A549 treated with RU486 at 1 μM for 4 hours (cell line): ENCODE measurements around the gene GCAT. TPM values are rescaled to one million over a fixed set of nuclear protein-coding genes. Genes with fewer than 3 reads are reported as not detected.

Experiments used
- total RNA-seq: library from RNA; stranded (reverse); fragments of 200-300 nt; extraction: Qiagen RNA extraction; gene quantifications from 5 replicates; pipeline ENCODE4 v1.2.3, GENCODE V29; 2022; ENCODE audit warnings: low read depth

GCAT gene
- total RNA-seq, result 2.4 to 3.8 TPM (median 2.7 TPM) in 5 replicates

DNA sequence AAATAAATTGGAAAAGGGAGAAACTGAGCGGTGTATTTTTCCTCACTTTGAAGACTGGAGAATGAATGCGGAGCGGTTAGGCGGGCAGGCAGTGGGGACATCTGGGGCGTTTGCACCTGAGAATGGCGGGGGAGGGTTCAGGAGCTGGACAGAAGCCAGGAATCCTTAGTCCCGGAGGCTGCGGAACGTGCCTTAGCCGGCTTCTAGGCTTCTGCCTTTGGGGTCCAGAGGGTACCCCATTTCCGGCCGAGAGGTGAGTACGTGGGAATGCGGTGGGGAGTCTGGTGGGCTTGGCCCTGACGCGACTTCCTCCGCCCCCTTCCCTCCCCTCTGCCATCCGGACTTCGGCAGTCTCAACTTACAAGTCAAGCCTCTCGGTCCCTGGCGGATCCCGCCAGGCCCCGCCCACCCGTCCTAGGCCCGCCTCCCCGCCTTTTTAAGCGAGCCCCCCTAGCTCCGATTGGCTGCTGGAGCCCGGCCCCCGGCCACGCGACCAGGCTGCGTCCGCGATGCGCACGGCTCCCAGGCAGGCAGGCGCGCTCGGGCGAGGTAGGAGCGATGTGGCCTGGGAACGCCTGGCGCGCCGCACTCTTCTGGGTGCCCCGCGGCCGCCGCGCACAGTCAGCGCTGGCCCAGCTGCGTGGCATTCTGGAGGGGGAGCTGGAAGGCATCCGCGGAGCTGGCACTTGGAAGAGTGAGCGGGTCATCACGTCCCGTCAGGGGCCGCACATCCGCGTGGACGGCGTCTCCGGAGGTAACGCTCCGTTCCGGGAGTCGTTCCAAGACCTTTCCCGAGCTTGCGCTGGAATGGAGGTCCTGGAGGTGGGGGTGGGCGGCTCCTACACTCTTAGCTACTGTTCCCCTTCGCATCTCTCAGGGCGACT, at the start of gene GCAT:
Gene GCAT (plus strand): TSS at position 525 of the 884 bp plus-strand sequence. CDS start 34 bp downstream, at position 559.

DNA sequence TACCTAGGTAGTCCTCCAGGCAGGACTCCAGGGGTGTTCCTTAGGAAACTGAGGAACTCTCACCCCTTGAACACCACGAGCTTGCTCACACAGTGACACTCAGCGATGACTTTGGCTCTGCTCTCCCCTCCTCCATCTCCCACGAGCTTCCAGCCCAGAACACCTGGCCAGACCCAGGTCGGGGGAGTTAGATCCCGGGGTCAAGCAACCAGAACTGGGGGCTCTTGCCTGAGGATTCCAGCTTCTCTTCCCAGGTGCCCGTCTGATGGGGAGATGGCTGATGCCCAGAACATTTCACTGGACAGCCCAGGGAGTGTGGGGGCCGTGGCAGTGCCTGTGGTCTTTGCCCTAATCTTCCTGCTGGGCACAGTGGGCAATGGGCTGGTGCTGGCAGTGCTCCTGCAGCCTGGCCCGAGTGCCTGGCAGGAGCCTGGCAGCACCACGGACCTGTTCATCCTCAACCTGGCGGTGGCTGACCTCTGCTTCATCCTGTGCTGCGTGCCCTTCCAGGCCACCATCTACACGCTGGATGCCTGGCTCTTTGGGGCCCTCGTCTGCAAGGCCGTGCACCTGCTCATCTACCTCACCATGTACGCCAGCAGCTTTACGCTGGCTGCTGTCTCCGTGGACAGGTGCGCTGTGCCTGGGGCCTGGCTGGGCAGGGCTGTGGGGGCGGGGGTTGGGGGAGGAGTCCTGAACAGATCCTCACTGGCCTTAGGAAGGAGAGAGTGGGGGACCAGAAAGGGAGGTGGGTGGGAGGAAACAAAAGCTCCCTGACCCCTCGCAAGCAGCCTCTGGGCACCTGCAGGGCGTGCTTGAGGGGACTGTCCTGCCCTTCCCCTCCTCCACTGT, 15.6 kb downstream of the GCAT start, which contains the start of gene GALR3:
Gene GALR3 (plus strand): TSS at position 249 of the 852 bp plus-strand sequence. CDS start 25 bp downstream, at position 274.

GRCh38 chr22:37849089-37849751, 41.5 kb downstream of the GCAT start, which contains the start of gene EIF3L:
EIF3L (plus strand) TSS chr22:37849419; CDS start chr22:37849450, 31 bp downstream.

Other genes starting within 250 kb of the GCAT start
- gene CDC42EP1, start 247.5 kb upstream of the GCAT start, total RNA-seq, result 27.8 to 39.1 TPM (median 37.3 TPM) in 5 replicates
- 0.20 TPM in 1 of 5 replicates, not detected in the others for gene LGALS2, start 227.8 kb upstream of the GCAT start, total RNA-seq
- gene GGA1, start 199.1 kb upstream of the GCAT start, total RNA-seq, result 16.4 to 23.7 TPM (median 21.6 TPM) in 5 replicates
- 1.9 to 3.1 TPM (median 2.1 TPM) in 5 replicates for gene SH3BP1, start 168.3 kb upstream of the GCAT start, total RNA-seq
- 15.1 to 21.3 TPM (median 19.9 TPM) in 5 replicates for gene PDXP, start 149.2 kb upstream of the GCAT start, total RNA-seq
- 1,192 to 1,348 TPM (median 1,281 TPM) in 5 replicates for gene LGALS1, start 132.3 kb upstream of the GCAT start, total RNA-seq
- 27.4 to 31.3 TPM (median 28.5 TPM) in 5 replicates for gene NOL12, start 121.6 kb upstream of the GCAT start, total RNA-seq
- gene TRIOBP, start 110.9 kb upstream of the GCAT start, total RNA-seq, result 22.3 to 35.1 TPM (median 29.2 TPM) in 5 replicates
- gene GALR3, start 15.4 kb downstream of the GCAT start, total RNA-seq, result not detected in 5 replicates
- gene ANKRD54, start 36.4 kb downstream of the GCAT start, total RNA-seq, result 17.0 to 25.5 TPM (median 24.0 TPM) in 5 replicates
- 265 to 330 TPM (median 289 TPM) in 5 replicates for gene EIF3L, start 41.5 kb downstream of the GCAT start, total RNA-seq
- gene MICALL1, start 98.4 kb downstream of the GCAT start, total RNA-seq, result 14.4 to 19.6 TPM (median 18.7 TPM) in 5 replicates
- gene C22orf23, start 145.7 kb downstream of the GCAT start, total RNA-seq, result 0.20 to 0.37 TPM (median 0.32 TPM) in 5 replicates
- gene POLR2F, start 145.8 kb downstream of the GCAT start, total RNA-seq, result 123 to 149 TPM (median 139 TPM) in 5 replicates
- not detected in 5 replicates for gene SOX10, start 176.6 kb downstream of the GCAT start, total RNA-seq
- 7.8 to 12.1 TPM (median 12.0 TPM) in 5 replicates for gene PICK1, start 249.5 kb downstream of the GCAT start, total RNA-seq